Brain microvascular endothelial cell (primary cell): Measurements from ENCODE around the gene EBF3.

Source experiments
- DNase-seq: peaks from one replicate; pipeline ENCODE4 v3.0.0-alpha.2; 2020
- H3K27ac ChIP-seq: fragments of 250-450 bp; sonication (Bioruptor Pico); 2 replicates; pipeline ENCODE4 v1.5.1; 2020; ENCODE audit warnings: mild to moderate bottlenecking, moderate library complexity
- H3K27me3 ChIP-seq: fragments of 250-450 bp; sonication (Bioruptor Pico); replicated peaks from 2 replicates; pipeline ENCODE4 v1.5.1; 2020; ENCODE audit warnings: mild to moderate bottlenecking
- H3K36me3 ChIP-seq: fragments of 250-450 bp; sonication (Bioruptor Pico); replicated peaks from 2 replicates; pipeline ENCODE4 v1.5.1; 2020; ENCODE audit warnings: mild to moderate bottlenecking
- H3K4me3 ChIP-seq: 2 replicates; pipeline ENCODE4 v1.5.1; 2011; ENCODE audit warnings: low read depth, mild to moderate bottlenecking, control low read depth, low read length, moderate library complexity
- in situ Hi-C: cut with HindIII; loops from 2 replicates; pipeline ENCODE4 v1.10.0; 2017; ENCODE audit warnings: low sequenced_read_pairs, low pct_ligation_motif_present
- TF ChIP-seq, protein P1 (sequence below): IDR thresholded peaks from 2 replicates; pipeline ENCODE4 v1.5.1; 2011; ENCODE audit warnings: low read depth, mild to moderate bottlenecking, moderate library complexity, low read length, control low read depth, inconsistent platforms; ENCODE audit errors: missing control alignments

EBF3 gene

DNA sequence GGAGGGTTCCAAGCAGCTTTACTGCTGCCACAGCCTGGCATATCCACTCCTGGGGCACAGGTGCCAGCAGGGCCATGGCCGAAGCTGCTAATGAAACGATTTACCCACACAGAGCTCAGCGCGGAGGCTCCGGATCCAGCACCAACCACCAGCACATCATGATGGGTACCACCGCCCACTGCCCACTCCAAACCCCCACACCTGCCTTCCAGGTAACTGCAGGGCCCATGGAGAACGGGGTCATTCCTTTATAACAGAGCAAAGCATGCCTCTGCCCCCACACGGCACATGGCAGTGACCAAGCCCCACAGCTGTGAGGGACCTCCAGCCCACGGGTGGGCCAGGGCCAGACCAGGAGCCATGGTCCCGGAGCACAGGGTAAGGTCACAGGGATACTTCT, 53.2 kb downstream of the EBF3 start:
- H3K27me3 ChIP-seq = no peaks in the 10 kb centered on the region
- no peak overlapping the region for H3K27ac ChIP-seq
- no peak overlapping the region for H3K4me3 ChIP-seq
- DNase-seq = no peak
- TF ChIP-seq, protein P1, sequence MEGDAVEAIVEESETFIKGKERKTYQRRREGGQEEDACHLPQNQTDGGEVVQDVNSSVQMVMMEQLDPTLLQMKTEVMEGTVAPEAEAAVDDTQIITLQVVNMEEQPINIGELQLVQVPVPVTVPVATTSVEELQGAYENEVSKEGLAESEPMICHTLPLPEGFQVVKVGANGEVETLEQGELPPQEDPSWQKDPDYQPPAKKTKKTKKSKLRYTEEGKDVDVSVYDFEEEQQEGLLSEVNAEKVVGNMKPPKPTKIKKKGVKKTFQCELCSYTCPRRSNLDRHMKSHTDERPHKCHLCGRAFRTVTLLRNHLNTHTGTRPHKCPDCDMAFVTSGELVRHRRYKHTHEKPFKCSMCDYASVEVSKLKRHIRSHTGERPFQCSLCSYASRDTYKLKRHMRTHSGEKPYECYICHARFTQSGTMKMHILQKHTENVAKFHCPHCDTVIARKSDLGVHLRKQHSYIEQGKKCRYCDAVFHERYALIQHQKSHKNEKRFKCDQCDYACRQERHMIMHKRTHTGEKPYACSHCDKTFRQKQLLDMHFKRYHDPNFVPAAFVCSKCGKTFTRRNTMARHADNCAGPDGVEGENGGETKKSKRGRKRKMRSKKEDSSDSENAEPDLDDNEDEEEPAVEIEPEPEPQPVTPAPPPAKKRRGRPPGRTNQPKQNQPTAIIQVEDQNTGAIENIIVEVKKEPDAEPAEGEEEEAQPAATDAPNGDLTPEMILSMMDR = no peak
- in situ Hi-C loops = no loop called here
- H3K36me3 ChIP-seq = no peaks in the 10 kb centered on the region

DNA sequence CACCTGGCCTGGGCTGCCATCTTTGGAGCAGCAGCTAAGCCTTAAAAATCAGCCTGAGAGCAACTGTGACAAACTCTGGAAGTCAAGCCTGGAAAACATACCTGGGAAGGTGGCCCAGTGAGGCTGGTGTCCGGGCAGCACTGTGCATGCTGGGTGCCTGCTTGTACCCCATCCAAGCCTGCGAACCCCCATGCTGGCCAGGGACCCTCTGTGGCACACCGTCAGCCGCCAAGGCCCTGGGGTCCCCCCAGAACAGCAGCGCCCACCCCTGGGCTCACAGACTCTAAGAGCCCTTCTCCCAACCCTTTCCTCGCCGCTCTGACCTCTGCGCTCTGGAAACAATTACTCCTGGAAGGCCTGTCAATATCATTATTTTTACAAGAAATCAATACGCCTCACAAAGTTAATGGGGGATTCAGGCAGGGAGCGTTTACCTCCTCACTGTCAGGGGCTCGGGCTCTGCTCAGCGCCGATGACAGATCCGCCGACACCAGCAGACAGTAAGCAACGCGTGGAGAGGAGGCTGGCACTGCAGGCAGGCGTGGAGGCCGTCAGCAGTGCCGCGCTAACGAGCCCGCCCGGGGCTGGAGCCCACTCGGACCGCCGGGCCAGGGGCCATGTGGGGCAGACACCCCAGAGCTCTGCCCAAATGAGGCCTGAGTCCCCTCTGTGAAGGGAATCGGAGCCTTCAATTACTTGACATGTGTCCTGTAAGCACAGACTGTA, 54.4 kb downstream of the EBF3 start:
- Histone ChIP-seq H3K4me3 (no peak overlapping the region), H3K36me3 (no peaks in the 10 kb centered on the region), H3K27me3 (no peaks in the 10 kb centered on the region), H3K27ac (no peak overlapping the region)
- in situ Hi-C loops = no loop called here
- TF ChIP-seq, protein P1 = no peak
- no peak for DNase-seq

DNA sequence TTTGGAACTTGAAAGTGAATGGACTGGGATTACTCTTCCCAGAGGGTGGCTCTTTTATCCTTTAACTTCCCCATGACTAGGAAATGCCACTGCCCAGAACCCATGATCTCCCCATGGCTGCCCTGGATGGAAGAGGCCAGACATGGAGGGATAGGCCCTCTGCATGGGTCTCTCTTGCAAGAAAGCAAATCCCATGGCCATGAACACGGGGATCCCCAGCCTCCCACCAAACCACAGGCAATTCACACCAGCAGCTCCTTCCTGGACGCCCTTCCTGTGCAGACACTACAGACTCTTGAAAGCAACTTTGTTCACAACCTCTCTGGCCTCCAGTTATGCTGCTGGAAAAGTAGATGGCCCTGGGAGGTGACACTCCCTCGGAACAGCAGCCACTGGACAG, 55.0 kb downstream of the EBF3 start:
- TF ChIP-seq, protein P1 = no peak
- in situ Hi-C loops = no loop called here
- no peaks in the 10 kb centered on the region for H3K27me3 ChIP-seq
- H3K36me3 ChIP-seq = no peaks in the 10 kb centered on the region
- no peak overlapping the region for H3K27ac ChIP-seq
- DNase-seq = no peak
- H3K4me3 ChIP-seq = no peak overlapping the region

DNA sequence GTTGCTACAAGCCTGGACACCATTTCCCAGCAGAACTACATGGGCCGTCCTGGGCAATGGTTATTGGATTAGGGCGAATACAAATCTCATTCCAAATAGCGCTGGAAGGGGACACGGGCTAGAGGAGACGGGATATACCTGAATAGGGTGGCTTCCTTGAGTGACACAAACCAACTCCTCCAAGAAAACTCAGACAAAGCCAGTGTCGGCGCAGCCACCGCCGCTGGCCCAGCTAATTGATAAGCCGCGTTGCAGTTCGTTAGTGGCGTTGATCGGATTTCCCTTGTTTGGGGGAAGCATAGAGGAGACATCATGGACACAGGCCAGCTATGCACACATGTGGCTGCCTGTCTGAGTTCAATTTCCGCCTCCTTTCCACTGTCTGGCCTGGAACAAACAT, 55.7 kb downstream of the EBF3 start:
- H3K36me3 ChIP-seq = no peaks in the 10 kb centered on the region
- no peak for DNase-seq
- H3K4me3 ChIP-seq = no peak overlapping the region
- in situ Hi-C loops = no loop called here
- no peaks in the 10 kb centered on the region for H3K27me3 ChIP-seq
- TF ChIP-seq, protein P1 = no peak
- H3K27ac ChIP-seq = no peak overlapping the region

DNA sequence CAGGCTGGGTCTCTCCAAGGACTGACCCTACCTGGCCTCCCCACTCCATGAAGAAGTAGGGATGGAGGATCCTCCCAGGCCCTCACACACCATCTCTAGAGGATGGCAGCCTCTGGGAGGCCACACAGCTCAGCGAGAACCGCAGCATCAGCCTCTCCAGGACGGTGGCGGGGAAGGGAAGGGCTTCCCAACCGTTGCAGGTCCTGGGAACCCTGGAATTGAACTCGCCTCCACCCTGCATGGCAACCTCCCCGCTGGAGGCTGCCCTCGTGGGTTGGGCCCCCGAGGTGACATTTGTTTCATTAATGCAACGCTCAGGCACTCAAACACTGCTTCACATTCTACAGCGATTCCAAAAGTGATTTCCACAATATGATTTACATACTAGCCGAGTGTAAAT, 58.5 kb downstream of the EBF3 start:
- Histone ChIP-seq H3K36me3 (no peaks in the 10 kb centered on the region), H3K4me3 (no peak overlapping the region), H3K27ac (no peak overlapping the region), H3K27me3 (no peaks in the 10 kb centered on the region)
- TF ChIP-seq, protein P1 = no peak
- DNase-seq = no peak
- in situ Hi-C loops = no loop called here

DNA sequence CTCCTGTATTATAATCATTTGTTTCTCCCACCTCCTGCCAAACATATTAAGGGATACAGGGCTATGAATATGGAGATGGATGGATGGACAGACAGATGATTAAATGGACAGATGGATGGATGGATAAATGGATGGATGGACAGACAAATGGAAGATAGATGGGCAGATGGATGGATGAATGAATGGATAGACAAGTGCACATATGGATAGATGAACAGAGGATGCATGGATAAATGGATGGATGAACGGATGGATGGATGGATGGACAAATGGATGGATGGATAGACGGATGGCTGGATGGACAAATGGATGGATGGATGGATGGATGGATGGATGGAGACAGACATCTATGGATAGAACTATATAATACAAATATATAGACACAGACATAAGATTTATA, 59.8 kb downstream of the EBF3 start:
- Histone ChIP-seq H3K27ac (no peak overlapping the region), H3K4me3 (no peak overlapping the region), H3K36me3 (no peaks in the 10 kb centered on the region), H3K27me3 (no peaks in the 10 kb centered on the region)
- no peak for DNase-seq
- TF ChIP-seq, protein P1 = no peak
- in situ Hi-C loops = no loop called here
